Left colon (tissue), 2 donors: ENCODE measurements around the gene C11orf71. TPM values are rescaled to one million over a fixed set of nuclear protein-coding genes. Genes with fewer than 3 reads are reported as not detected.

Experiments used
- ATAC-seq: fragments of 200-7000 bp; cut with Tn5 transposase; one replicate; pipeline ENCODE4 v1.9.1; 2020; ENCODE audit warnings: mild to moderate bottlenecking, moderate library complexity
- DNase-seq, 2 donors: peaks; one replicate each; pipeline ENCODE4 v3.0.0-alpha.2; 2020
- intact Hi-C, 2 donors: fragments of 100-400 bp; cut with DNase I in 1 of 2; cut with micrococcal nuclease in 1 of 2; formaldehyde crosslinking; loops; one replicate each; pipeline versions ENCODE4 v1.11.2 to v1.14.0; 2022; cut with DNase I, micrococcal nuclease
- total RNA-seq, 2 donors: library from RNA; stranded (reverse); fragmentation: NEBNext Ultra II Directional; extraction: Animal tissue kit (Norgen Biotek cat#: 25700); gene quantifications; one replicate each; pipeline ENCODE4 v1.2.1, GENCODE V29; 2021
- donor health status: DM: no; HTN: no; CAD: no.
- donor health status: DM: yes; HTN: yes; CAD: no.

The C11orf71 gene
- total RNA-seq, 2 donors from 2014 or later: 9.2 to 12.5 TPM

GRCh38 chr11:114413958-114414357 is 13.6 kb upstream of the C11orf71 start:
- intact Hi-C loops: no loop called here

DNA sequence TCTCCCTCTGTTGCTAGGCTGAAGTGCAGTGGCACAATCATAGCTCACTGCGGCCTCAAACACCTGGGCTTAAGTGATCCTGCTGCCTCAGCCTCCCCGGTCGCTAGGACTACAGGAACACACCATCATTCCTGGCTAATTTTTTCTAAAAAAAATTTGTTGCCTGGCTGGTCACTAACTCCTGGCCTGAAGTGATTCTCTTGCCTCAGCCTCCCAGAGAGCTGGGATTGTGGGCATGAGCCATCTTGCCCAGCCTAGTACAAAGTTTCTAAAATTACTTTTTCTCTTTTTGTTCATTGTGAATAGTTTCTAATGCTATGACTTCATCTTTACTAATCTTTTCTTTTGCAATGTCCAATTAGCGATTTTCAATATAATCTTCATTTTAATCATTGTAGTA is 12.6 kb upstream of the C11orf71 start:
- no peak for ATAC-seq
- intact Hi-C loops: no loop called here
- DNase-seq: no peak

More at GRCh38 chr11:114413958-114414357, 13.6 kb upstream of the C11orf71 start:
- no peak for DNase-seq
- no peak for ATAC-seq

- DNase-seq (no peak), ATAC-seq (no peak)
- intact Hi-C loops: no loop called here
Measured at GRCh38 chr11:114401311-114401710, 1.0 kb upstream of the C11orf71 start.

DNA sequence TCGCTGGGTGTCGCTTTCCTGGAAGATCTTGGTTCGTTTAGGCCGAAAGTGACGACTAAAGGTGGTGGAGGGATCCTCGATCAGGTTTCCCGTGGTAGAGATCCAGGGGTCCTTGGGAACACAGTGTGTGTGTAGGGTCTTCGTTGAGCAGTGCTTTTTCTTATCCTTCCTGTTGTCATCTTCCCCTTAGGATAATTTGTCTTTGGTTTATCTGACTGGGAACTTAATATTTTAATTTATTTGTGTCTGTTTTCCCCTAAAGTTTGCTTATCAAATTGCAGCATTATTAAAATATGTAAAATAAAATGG is 558 bp upstream of the C11orf71 start:
- intact Hi-C loops: no loop called here
- ATAC-seq (no peak), DNase-seq (no peak)

GRCh38 chr11:114399490-114400215 is 658 bp downstream of the C11orf71 start:
- DNase-seq: peak in 1 of 2 donors; percentile 70
- intact Hi-C loops: no loop called here
- peak; percentile 58 for ATAC-seq

DNA sequence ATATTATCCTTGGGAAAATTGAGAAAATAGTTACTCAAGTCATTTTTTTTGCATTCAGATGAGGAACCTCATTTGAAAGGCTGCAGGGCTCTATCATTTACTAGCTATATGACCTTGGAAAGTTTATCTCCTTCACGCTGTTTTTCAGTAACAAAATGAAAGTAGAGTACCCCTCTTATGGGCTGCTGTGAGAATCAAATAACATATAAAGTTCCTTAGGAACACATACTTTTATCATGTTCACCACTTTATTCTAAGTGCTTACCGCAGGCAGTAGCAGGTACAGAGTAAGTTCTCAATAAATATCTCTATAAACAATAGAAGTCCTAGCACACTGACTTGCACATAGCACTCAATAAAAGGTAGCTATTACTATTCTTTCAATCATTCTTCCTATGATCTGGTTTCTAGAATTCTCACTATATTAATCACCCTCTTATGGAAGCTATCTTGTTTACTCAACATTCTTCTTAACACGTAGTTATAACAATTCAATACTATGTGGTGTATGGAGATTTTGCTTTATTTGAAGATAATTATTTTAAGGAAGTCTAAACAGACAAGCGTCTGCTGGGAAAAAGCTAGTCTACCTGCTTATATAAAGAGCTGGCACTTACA is 1.9 kb downstream of the C11orf71 start:
- DNase-seq: no peak
- ATAC-seq: no peak
- intact Hi-C loops: no loop called here

- ATAC-seq: no peak
- no peak for DNase-seq
- intact Hi-C loops: no loop called here
Measured at GRCh38 chr11:114397349-114397982, 2.8 kb downstream of the C11orf71 start.

- no peak for ATAC-seq
- intact Hi-C loops: no loop called here
- DNase-seq: no peak
Measured at GRCh38 chr11:114396916-114397315, 3.4 kb downstream of the C11orf71 start.

DNA sequence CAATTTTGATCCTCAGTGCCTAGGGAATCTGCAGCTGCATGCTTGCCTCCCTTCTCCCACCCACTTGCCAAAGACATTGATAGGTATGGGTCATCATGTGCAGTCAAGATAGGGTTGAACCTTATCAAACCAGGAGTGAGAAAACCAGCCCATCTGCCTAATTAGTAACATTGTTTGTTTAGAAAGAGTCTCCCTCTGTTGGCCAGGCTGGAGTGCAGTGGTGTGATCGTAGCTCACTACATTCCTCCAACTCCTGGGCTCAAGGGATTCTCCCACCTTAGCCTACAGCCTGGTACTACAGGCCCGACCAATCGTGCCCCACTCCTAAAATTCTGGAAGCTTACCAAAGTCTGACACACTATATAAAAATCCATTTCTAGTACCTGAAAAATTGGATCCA is 4.6 kb downstream of the C11orf71 start:
- DNase-seq (peak in 1 of 2 donors; percentile 16), ATAC-seq (no peak)
- intact Hi-C loops: no loop called here

DNA sequence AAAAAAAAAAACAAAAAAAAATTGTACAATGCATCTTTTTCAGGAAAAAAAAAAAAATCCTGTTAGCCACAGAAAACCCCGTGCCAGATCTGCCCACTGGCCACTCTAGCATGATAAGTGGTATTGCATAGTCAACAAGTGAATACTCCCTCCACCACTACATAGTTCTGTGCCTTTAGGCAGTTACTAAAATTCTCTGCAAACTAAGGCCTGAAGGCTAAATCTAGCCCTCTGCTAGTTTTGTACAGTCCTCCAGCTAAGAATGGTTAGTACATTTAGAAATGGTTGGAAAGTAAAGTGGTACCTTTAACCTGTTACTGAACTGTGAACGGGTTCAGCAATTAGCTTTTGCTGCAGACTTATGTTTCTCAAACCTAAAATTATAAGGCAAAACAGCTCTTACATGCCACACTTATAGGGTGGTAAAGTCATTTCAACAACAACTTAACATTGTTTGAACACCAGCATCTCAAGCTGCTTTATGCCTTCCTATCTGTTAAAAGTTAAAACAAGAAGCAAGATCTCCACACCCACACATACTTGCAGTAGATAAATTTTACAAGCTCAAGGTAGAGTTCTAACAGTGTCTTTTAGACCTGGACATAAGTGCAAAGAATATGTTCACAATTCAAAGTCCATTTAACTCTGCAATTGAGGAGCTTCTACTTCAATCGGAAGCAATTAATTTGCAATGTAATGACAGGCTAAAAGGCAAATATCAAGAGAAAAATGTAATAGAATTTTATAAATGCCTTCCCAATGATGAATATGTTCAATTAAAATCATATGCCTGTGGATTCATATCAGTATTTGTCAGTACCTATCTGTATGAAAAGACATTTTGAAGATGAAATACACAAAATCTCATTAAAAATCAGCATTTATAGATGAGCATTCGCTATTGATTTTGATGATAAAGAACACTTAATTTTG is 7.3 kb downstream of the C11orf71 start:
- ATAC-seq (peak; percentile 87), DNase-seq (no peak)
- intact Hi-C loops: no loop called here

GRCh38 chr11:114386545-114386944 is 13.8 kb downstream of the C11orf71 start:
- intact Hi-C loops: no loop called here
- DNase-seq: no peak
- no peak for ATAC-seq

DNA sequence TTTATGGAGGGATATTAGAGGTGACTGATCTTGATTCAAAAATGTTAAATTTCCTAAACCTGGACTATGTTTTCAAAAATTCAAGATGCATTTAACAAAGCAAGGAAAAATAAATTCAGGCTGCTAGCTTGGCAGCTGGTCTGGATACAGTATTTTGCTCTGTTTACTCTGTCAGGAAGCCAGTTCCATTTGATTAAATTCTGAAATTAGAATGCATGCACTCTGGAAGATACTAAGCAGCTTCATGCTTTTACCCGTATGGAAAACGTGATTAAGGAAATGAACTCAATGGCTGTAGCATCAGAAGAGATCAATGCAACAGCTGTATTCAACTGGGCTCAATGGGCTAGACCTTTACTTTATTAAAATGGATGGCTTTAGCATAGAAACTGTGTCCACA is 14.2 kb downstream of the C11orf71 start:
- DNase-seq (no peak), ATAC-seq (no peak)
- intact Hi-C loops: no loop called here

DNA sequence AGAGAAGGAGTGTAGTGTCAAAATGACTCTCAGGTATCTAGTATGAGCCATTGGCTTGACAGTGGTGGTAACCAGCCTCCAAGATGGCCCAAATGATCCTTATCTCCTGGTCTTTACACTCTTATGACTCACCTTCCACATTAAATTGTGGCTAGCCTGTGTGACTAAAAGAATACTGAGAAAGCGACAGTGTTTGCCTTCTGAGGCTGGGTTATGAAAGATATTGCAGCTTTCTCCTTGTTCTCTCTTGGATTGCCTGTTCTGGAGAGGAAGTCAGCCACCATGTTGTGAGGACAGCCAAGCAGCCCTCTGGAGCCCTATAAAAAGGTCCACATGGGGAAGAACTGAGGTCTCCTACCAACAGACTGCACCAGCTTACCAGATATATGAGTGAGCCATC is 15.8 kb downstream of the C11orf71 start:
- intact Hi-C loops: no loop called here
- ATAC-seq (peak; percentile 88), DNase-seq (no peak)

GRCh38 chr11:114382509-114382908 is 17.8 kb downstream of the C11orf71 start:
- ATAC-seq (no peak), DNase-seq (no peak)
- intact Hi-C loops: no loop called here

GRCh38 chr11:114379394-114380069 is 20.8 kb downstream of the C11orf71 start:
- intact Hi-C loops: no loop called here
- DNase-seq: no peak
- no peak for ATAC-seq

- intact Hi-C loops: no loop called here
- ATAC-seq (no peak), DNase-seq (no peak)
Measured at GRCh38 chr11:114377612-114378267, 22.6 kb downstream of the C11orf71 start.

DNA sequence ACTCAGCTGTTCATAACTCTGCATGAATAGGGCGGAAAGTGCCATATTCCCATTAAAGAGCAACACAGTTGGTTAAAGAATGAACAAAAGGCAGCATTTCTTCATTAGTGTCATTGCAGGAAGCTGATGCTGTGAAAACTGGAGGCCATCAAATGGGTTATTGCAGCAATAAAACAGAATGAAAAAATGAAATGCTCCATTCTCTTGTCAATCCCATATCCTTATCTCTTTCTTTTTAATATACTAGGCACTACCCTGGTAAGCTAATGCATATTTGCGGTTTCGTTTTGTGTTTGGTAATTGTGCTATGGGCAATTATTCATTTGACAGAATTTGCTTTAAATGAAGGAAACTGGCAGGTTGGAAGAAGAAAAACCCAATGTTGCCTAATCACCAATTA is 25.3 kb downstream of the C11orf71 start:
- peak; percentile 88 for ATAC-seq
- intact Hi-C loops: no loop called here
- DNase-seq: no peak

GRCh38 chr11:114368918-114369680 is 31.2 kb downstream of the C11orf71 start:
- ATAC-seq: no peak
- intact Hi-C loops: no loop called here
- no peak for DNase-seq
